ENCODE results near the gene SLC39A3. TPM values are rescaled to one million over a fixed set of nuclear protein-coding genes. Genes with fewer than 3 reads are reported as not detected.
A peak's percentile ranks its signal among the peaks of the same experiment; 100 is the strongest.

SLC39A3 gene
- total RNA-seq, 1 experiment from 2014 or later = 32.4 TPM

- Histone ChIP-seq H4K20me1 (ENCODE audit: control insufficient read depth, insufficient read depth, insufficient read length) (no peaks in the 10 kb centered on the region), H2BK5ac (ENCODE audit: insufficient read length, low read length) (no peak overlapping the region), H3K79me2 (ENCODE audit: insufficient read depth, low read length) (no peaks in the 10 kb centered on the region), H4K8ac (replicated peaks; ENCODE audit: insufficient read length, low read depth, low read length) (no peak overlapping the region), H3K27ac (ENCODE audit: insufficient read length, low read depth, low read length) (no peak overlapping the region), H3K9me3 (ENCODE audit: control insufficient read depth, low read depth, low read length) (no peaks in the 10 kb centered on the region), H2BK20ac (ENCODE audit: low read depth, low read length, poor library complexity, severe bottlenecking) (no peak overlapping the region), H3K4me2 (ENCODE audit: insufficient read depth, insufficient read length, low read length) (peak overlapping the region; percentile 98), H2AK5ac (ENCODE audit: insufficient read length, low read length) (no peak overlapping the region), H3K56ac (ENCODE audit: insufficient read length, low read depth, low read length) (no peak overlapping the region), H3K79me1 (ENCODE audit: insufficient read depth, low read depth, low read length, poor library complexity, severe bottlenecking) (no peaks in the 10 kb centered on the region), H4K91ac (ENCODE audit: insufficient read length, low read depth, low read length) (no peak overlapping the region), H2BK12ac (ENCODE audit: insufficient read length, low read depth, low read length) (no peak overlapping the region), H4K5ac (ENCODE audit: insufficient read length, low read depth, low read length) (no peak overlapping the region), H3K18ac (ENCODE audit: insufficient read length, low read depth, low read length) (no peak overlapping the region), H3K27me3 (ENCODE audit: insufficient read depth, low read length) (peaks cover 6% of the 10 kb centered on the region; the same call in 1 of the 2 replicates), H3T11ph (ENCODE audit: low read length) (no peak overlapping the region), H2BK120ac (ENCODE audit: low read depth, low read length, poor library complexity, severe bottlenecking) (no peak overlapping the region), H3K14ac (ENCODE audit: insufficient read depth, low read length) (peak overlapping the region; percentile 33; the same call in 1 of the 2 replicates), H3K4me1 (ENCODE audit: insufficient read depth, low read length) (no peaks in the 10 kb centered on the region), H3K23ac (ENCODE audit: insufficient read length, low read depth, low read length) (no peak overlapping the region), H3K9ac (ENCODE audit: extremely low read depth, insufficient read length, low read length) (peak overlapping the region; percentile 33), H2AFZ (ENCODE audit: low read length) (no peak overlapping the region), H2BK15ac (ENCODE audit: low read depth, low read length) (no peak overlapping the region), H3K23me2 (ENCODE audit: insufficient read length, low read depth, low read length, poor library complexity, severe bottlenecking) (peaks cover 7% of the 10 kb centered on the region), H3K4ac (ENCODE audit: low read depth, low read length) (no peak overlapping the region)
- no CpG with 5 or more reads among the region's 9 CpGs for WGBS (ENCODE audit: extremely low coverage, insufficient read length, low lambda C conversion rate)
- H3K4me3 Mint-ChIP-seq = peak overlapping the region; percentile 78 to 95
- no peak for TF ChIP-seq CTCF (conservative IDR thresholded peaks at IDR 0.05)
- peaks cover 28% of the 10 kb centered on the region for H3K27me3 Mint-ChIP-seq (ENCODE audit: low read depth)
- no peaks in the 10 kb centered on the region; a peak in 1 of 7 replicates for H3K36me3 Mint-ChIP-seq (ENCODE audit: insufficient read depth in 1 of 3, low read depth in 3 of 3)
- peak overlapping the region in 1 of 3 experiments; percentile 33; a peak in 1 of 7 replicates for H3K27ac Mint-ChIP-seq
- H3K9me3 Mint-ChIP-seq = no peaks in the 10 kb centered on the region
- H3K4me1 Mint-ChIP-seq = peaks cover 12 to 17% of the 10 kb centered on the region in 2 experiments
- DNase-seq = no peak
Observed at GRCh38 chr19:2701361-2702169, 38.3 kb downstream of the SLC39A3 start.
